Left hindlimb (tissue), 1 donor: ENCODE results near the gene CIRBP.
"Not testable (repeated sequence)": the region's sequence is repeated elsewhere in the genome, so short reads cannot be mapped to it uniquely, and the experiment has no call there.

Experiments
- DNase-seq: peaks from one replicate; pipeline ENCODE4 v3.0.0-alpha.2; 2018

CIRBP gene

GRCh38 chr19:1293782-1294604 is 24.9 kb downstream of the CIRBP start:
- DNase-seq = no peak

GRCh38 chr19:1294688-1295087 is 25.6 kb downstream of the CIRBP start:
- DNase-seq = no peak

DNA sequence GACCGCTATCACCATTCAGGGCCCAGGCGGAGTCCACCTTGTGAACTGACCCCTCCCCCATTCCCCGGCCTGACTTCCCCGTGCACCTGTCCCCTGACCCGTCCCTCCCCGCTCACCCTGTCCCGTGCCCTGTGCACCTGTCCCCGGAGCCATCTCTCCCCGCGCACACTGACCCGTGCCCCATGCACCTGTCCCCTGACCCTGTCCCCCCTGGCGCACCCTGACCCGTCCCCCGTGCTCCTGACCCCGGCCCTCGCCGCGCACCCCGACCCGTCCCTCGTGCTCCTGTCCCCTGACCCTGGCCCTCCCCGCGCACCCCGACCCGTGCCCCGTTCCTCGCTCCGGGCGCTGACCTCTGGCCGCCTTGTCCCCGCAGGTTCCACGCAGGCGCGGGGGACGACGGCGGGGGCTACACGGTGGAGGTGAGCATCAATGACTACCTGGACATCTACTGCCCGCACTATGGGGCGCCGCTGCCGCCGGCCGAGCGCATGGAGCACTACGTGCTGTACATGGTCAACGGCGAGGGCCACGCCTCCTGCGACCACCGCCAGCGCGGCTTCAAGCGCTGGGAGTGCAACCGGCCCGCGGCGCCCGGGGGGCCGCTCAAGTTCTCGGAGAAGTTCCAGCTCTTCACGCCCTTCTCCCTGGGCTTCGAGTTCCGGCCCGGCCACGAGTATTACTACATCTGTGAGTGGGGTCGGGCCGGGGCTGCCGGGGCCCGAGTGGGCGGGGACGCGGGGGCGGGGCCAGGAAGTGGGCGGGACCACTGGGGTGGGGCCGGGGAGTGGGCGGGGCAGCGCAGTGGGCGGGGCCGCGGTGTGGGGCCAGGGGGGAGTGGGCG is 26.3 kb downstream of the CIRBP start:
- DNase-seq = no peak

- no peak for DNase-seq
Measured at GRCh38 chr19:1296078-1296477, 26.9 kb downstream of the CIRBP start.

DNA sequence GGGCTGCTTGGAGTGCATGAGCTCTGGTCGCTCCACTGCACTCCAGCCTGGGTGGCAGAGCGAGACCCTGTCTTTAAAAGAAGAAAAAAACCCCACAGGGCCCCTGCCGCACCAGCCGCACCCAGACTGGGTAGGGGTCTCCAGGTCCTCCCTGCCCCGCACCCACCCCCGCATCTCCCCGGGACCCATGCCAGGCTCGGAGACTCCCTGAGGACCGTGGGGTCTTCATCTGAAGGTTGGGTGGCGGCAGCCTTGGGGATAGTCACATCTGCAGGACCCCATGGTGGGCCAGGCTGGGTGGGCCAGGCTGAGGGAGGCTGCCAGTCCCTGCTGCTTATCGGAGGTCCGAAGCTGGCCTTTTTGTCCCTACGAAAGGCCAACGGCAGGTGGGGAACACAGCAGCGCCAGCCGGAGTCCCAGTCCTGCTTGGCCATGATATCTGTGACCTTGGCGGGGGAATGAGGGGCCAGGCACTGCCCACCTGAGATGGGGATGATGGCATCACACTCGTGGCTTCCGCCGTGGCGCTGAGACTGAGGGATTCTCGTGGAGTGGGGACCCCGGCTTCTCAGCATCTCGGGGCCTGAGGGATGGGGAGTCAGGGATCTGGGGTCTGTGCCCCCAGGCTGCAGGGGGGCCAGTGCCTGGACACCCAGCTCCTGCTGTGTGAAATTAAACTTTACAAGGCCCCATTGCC is 27.6 kb downstream of the CIRBP start:
- DNase-seq = no peak

GRCh38 chr19:1298235-1298634 is 29.1 kb downstream of the CIRBP start:
- DNase-seq = no peak

GRCh38 chr19:1299801-1300200 is 30.7 kb downstream of the CIRBP start:
- DNase-seq = no peak

DNA sequence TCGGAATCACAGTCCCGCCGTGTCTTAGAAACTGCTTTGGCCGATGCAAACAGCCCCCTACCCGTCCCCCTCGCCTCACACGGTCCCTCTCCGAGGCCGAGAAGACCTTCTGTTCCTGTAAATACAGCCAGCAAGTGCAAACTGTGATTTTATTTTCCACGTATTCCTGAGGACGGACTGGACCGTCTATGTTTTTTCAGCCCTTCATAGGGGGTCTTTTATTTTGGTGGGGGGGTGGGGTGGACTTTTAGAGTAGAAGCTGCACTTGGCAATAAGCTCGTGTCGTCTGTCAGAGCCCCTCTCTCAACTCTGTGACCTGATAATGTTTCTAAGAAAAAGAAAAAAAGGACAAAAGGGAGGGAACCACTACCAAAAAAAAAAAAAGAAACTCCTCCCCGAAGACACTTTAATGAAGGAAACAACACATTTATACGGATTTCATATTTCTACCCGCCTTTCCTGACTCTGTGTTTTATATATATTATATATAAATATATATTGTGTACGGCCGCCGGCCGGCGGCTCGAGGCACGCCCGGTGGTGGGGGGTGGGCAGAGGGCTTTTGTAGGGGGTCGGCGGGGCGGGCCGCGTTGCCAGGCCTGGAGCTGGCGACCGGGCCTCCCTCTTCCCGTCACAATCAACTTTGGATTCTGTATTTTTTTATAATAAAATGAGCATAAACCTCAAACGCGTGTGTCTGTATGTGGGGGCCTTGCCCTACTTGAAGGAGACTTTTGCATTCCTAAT is 31.8 kb downstream of the CIRBP start:
- no peak for DNase-seq

GRCh38 chr19:1302533-1303239 is 33.6 kb downstream of the CIRBP start:
- no peak for DNase-seq

DNA sequence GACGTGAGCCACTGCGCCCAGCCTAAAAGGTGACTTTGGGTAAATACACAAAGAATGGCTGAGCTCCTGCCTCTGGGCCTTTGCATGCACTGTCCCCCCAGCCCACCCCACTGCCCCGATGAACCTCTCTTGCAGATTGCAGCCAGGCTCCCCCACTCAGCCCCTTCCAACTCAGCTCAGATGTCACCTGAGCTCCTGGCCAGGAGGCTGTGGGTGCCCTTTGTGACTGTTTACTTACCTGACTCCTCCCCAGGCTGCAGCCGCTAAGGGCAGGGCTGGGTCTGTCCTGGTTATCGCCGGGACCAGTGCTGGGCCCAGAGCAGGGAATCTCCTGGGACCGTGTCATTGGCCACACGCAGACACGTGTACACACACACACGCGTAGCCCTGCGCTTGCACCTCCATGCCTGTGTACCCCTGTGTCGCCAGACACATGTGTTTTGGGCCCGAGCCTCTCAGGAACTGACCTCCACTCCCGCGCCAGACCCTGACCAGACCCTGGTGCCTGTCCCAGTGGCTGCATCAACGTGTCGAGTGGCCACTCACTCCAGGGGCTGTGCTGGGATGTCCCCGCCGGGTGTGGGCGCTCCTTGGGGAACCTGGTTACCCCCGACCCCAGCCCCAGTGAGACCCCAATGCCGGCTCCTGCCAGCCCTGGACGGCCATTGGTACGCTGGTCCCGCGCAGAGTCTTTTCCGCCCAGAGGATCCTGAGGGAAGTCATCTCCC is 35.2 kb downstream of the CIRBP start:
- DNase-seq = no peak

DNA sequence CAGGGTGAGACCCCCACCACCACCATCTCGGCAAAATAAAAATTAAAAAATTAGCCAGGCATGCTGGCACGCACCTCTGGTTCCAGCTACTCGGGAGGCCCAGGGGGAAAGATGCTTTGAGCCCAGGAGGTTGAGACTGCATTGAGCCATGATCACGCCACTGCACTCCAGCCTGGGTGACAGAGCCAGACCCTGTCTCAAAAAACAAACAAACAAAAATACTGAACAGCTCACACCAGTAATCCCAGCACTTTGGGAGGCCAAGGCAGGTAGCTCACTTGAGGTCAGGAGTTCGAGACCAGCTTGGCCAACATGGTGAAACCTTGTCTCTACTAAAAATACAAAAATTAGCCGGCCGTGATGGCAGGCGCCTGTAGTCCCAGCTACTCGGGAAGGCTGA is 36.2 kb downstream of the CIRBP start:
- not testable (repeated sequence) for DNase-seq

GRCh38 chr19:1307320-1307719 is 38.2 kb downstream of the CIRBP start:
- no peak for DNase-seq

- no peak for DNase-seq
Measured at GRCh38 chr19:1307755-1308303, 38.7 kb downstream of the CIRBP start.

DNA sequence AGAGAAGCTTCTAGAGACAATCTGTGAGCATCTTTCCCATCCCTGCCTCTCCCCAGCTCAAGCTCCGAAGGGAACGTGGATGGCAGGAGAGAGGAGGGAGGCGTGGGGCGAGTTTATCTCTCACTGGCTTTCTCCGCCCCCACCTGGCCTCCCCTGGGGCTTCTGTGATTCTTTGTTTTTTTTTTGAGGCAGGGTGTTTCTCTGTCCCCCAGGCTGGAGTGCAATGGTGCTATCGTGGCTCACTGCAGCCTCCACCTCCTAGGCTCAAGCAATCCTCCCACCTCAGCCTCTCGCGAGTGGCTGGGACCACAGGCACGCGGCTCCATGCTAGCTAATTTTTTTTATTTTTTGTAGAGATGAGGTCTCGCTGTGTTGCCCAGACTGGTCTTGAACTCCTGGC is 39.6 kb downstream of the CIRBP start:
- DNase-seq = no peak

DNA sequence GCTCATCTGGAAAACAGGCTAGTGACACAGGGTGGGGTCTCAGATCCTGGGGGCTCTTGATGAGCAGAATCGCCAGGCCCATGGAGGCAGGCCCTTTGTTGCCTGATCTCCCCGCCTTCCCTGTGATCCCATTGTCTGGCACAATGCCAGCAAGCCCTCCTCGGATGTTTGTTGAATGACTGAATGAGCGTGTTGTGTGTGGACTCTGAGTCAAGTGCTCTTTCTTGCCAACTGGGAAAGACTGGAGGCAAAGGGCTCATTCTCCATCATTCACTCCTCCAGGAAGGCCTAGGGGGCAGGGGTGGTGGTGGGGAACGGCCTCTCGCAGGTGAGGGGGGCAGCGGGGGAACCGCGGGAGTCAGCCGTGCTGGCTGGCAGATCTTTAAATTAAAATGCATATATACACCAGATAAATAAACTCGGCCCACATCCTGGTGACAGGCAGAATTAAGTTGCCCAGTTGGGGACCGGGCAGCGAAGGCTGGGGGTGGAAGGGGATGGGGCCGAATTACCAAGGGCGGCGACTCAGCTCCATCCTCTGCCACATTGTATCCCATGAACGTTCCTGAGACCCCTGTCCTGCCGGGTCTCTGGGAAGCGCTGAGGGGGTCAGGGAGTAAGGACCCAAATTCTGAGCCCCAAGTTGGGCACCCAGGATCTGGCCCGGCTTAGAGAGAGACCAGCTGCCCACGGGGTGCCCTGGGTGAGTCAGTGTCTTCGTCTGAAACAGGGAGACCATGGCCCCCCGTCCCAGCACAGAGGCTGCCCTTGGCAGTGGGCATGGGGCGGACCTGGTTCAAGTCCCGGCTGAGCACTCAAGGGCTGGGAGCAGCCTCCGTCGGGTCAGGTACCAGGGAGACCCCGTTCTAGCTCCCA is 41.1 kb downstream of the CIRBP start:
- DNase-seq = no peak

DNA sequence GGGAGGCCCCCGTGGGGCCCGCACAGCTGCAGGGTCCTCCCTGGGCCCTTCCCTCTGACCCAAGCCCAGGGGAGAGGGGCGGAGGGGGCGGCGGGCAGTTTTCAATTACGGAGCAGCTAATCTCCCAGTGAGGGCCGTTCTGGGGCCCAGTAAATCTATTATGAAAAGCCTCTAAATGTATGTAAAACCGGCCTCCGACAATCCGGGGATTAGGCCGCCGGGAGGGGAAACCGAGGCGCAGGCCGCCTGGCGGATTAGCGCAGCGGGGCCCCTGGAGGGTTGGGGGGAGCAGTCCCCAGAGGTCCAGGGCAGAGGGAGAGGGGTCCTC is 41.7 kb downstream of the CIRBP start:
- no peak for DNase-seq

- DNase-seq = no peak
Measured at GRCh38 chr19:1311543-1312091, 42.5 kb downstream of the CIRBP start.

GRCh38 chr19:1312767-1313694 is 43.9 kb downstream of the CIRBP start:
- no peak for DNase-seq
